Colonic mucosa (tissue), 4 donors: ENCODE results near the gene RAP1GAP2. TPM values are rescaled to one million over a fixed set of nuclear protein-coding genes. Genes with fewer than 3 reads are reported as not detected.
"Not testable (repeated sequence)": the region's sequence is repeated elsewhere in the genome, so short reads cannot be mapped to it uniquely, and the experiment has no call there.

Experiments used
- DNase-seq: peaks from one replicate; pipeline ENCODE4 v3.0.0-alpha.2; 2020
- H3K27ac ChIP-seq: fragments of 200-600 bp; one replicate; pipeline ENCODE4 v1.8.0; 2021
- H3K27me3 ChIP-seq: fragments of 200-600 bp; one replicate; pipeline ENCODE4 v1.8.0; 2021
- H3K36me3 ChIP-seq: fragments of 200-600 bp; one replicate; pipeline ENCODE4 v1.8.0; 2021
- H3K4me1 ChIP-seq: fragments of 200-600 bp; one replicate; pipeline ENCODE4 v1.8.0; 2021; ENCODE audit warnings: mild to moderate bottlenecking
- H3K4me3 ChIP-seq: fragments of 200-600 bp; one replicate; pipeline ENCODE4 v1.8.0; 2021
- H3K9ac ChIP-seq, 2 donors: one replicate each; pipeline ENCODE4 v1.7.0; 2013; ENCODE audit warnings: control low read depth in 2 of 2, low read depth in 2 of 2, low read length in 2 of 2
- H3K9me3 ChIP-seq: fragments of 200-600 bp; one replicate; pipeline ENCODE4 v1.8.0; 2021
- intact Hi-C: fragments of 100-400 bp; cut with DNase I; formaldehyde crosslinking; loops from one replicate; pipeline ENCODE4 v1.14.1; 2022
- total RNA-seq, 2 donors: library from RNA; stranded (reverse); fragmentation: NEBNext Ultra II Directional in 1 of 2; extraction: Animal tissue kit (Norgen Biotek cat#: 25700) in 1 of 2; gene quantifications; one replicate each; pipeline ENCODE4 v1.2.1, GENCODE V29; 2021
- TF ChIP-seq, protein P1 (sequence below): fragments of 200-600 bp; IDR thresholded peaks from one replicate; pipeline ENCODE4 v1.8.0; 2022; ENCODE audit warnings: antibody characterized with exemption, mild to moderate bottlenecking
- donor health status: healthy.
- donor health status: DM: no; HTN: no; CAD: no.
- donor health status: DM: no; HTN: no; CAD: no.

RAP1GAP2 gene
- total RNA-seq, 2 donors from 2014 or later = 45.2 to 45.4 TPM

DNA sequence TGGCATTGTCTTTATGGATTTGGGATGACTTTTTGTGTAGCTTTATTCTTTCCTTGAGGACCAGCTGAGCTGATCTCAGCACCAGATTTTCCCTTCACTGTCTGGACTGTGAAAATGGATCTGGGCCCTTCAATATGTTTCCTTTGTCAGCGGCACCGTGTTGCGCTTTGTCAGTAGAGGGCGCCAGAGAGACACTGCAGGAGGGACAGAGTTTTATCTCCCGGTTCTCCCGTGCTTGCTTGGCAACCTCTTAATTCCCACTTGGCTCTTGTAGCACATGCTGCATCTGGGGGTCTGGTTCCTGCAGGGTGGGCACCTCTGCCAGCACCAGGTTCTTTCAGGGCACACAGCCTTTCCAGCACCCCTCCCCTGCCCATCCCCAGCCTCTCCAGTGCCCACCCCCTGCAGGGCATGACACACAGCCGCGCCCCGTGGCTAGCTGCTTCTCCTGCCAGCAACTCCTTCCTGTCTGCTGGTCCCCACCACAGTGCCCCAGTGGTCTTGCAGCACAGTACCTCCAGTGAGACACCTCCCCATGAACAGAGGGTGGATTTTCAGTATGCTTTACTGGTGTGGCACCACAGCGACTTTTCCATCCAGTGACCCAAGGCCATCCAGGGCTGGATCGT, 247.6 kb downstream of the RAP1GAP2 start:
- TF ChIP-seq, protein P1, sequence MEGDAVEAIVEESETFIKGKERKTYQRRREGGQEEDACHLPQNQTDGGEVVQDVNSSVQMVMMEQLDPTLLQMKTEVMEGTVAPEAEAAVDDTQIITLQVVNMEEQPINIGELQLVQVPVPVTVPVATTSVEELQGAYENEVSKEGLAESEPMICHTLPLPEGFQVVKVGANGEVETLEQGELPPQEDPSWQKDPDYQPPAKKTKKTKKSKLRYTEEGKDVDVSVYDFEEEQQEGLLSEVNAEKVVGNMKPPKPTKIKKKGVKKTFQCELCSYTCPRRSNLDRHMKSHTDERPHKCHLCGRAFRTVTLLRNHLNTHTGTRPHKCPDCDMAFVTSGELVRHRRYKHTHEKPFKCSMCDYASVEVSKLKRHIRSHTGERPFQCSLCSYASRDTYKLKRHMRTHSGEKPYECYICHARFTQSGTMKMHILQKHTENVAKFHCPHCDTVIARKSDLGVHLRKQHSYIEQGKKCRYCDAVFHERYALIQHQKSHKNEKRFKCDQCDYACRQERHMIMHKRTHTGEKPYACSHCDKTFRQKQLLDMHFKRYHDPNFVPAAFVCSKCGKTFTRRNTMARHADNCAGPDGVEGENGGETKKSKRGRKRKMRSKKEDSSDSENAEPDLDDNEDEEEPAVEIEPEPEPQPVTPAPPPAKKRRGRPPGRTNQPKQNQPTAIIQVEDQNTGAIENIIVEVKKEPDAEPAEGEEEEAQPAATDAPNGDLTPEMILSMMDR = no peak
- intact Hi-C loops = loop anchor here (10.0 kb wide), 1 partner anchor 291 kb away; no protein-coding TSS in a partner anchor
- DNase-seq = peak; percentile 51
- H3K4me1 ChIP-seq = no peaks in the 10 kb centered on the region
- no peaks in the 10 kb centered on the region for H3K27me3 ChIP-seq
- H3K27ac ChIP-seq = no peak overlapping the region
- no peak overlapping the region for H3K9ac ChIP-seq
- no peak overlapping the region for H3K4me3 ChIP-seq
- H3K36me3 ChIP-seq = no peaks in the 10 kb centered on the region
- H3K9me3 ChIP-seq = no peaks in the 10 kb centered on the region

DNA sequence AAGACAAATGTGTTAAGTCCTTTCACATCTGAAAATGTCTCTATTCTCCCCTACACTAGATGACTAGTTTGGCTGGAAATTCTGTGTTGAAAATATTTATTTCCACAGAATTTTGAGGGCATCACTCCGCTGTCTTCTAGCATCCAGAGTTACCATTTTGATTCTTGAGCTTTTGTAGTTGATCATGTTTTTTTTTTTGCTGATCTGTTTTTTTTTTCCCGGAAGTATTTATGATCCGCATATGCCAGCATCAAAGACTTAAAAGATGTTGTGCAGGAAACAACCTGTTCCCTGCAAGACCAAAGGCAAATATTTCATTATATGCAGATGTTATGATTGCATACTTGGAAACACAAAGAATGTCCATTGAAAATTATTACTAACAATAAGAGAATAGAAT, 250.5 kb downstream of the RAP1GAP2 start:
- Histone ChIP-seq H3K27ac (no peak overlapping the region), H3K9me3 (no peaks in the 10 kb centered on the region), H3K36me3 (no peaks in the 10 kb centered on the region), H3K4me3 (no peak overlapping the region), H3K4me1 (no peaks in the 10 kb centered on the region), H3K9ac (no peak overlapping the region), H3K27me3 (no peaks in the 10 kb centered on the region)
- DNase-seq = no peak
- intact Hi-C loops = loop anchor here (5.0 to 10.0 kb wide), 2 partner anchors 288 to 601 kb away; no protein-coding TSS in a partner anchor
- TF ChIP-seq, protein P1 = no peak

DNA sequence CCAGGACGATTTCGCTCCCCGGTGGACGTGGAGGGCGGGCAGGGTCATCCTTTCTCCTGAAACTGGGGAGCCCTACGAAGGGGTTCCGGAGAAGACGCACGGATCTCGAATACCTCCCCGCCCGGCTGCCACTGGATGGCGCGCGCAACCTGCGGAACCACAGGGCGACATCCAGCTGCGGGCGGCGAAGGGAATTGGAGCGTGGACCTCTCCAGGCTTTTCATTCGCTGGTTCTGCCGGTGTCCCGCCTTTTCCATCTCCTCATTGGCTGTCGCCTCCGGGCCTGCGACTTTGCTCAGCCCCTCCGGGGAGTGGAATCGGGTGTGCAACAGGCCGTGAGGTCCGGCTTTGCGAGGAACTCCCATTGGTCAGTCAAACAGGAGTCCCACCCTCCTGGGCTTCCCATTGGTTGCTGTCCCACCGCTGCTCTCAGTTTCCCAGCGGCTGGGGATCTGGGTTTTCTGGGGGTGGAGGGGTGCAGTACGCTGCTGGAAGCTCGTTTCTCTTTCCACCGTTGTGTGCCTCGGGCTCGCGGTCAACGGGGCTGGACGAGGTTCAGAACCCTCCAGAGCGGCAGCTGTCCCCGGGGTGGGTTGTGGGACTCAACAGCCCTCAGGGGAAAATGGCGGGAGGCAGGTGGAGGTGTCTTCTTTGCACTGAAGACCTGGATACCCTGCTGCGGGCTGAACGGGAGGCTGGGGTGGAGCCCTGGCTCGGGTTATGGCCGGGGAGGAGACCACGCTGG, 252.7 kb downstream of the RAP1GAP2 start:
- intact Hi-C loops = loop anchor here (5.0 to 10.0 kb wide), 2 partner anchors 286 to 598 kb away; no protein-coding TSS in a partner anchor
- Histone ChIP-seq H3K9me3 (no peaks in the 10 kb centered on the region), H3K4me3 (peak overlapping the region; percentile 48), H3K4me1 (no peaks in the 10 kb centered on the region), H3K27me3 (no peaks in the 10 kb centered on the region), H3K36me3 (no peaks in the 10 kb centered on the region), H3K27ac (peak overlapping the region; percentile 4), H3K9ac (peak overlapping the region; percentile 49 to 63)
- DNase-seq = peak; percentile 97
- TF ChIP-seq, protein P1 = peak; percentile 71

DNA sequence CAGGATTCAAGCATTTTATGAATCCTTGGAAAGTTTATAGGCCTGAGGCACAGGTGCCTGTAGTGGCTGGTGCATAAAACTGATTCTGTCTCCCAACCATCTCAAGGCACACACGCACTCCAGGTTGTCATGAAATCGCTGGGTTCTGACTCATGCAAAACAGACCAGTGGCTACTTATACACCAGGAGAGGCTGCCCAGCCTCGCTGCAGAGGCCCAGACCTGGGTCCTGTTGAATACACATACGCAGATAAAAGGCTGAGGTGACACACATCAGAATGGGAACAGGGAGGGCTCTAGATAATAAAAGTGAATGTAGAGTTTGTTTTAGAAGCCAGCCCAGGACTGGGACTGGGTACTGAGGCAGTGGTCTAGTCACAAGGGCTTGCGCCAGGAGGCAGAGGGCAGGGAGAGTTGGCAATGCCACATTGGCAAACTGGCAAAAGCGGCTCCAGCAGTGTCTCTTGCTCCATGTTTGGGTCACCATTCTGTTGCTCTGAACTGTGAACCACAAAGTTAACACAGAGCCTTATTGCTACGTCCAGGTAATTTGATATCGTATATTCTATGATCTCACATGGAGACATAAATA, 253.6 kb downstream of the RAP1GAP2 start:
- DNase-seq = no peak
- Histone ChIP-seq H3K27ac (no peak overlapping the region), H3K4me3 (peak overlapping the region; percentile 48), H3K9ac (peak overlapping the region in 1 of 2 donors; percentile 63), H3K9me3 (no peaks in the 10 kb centered on the region), H3K36me3 (no peaks in the 10 kb centered on the region), H3K4me1 (no peaks in the 10 kb centered on the region), H3K27me3 (no peaks in the 10 kb centered on the region)
- TF ChIP-seq, protein P1 = no peak
- intact Hi-C loops = loop anchor here (5.0 to 10.0 kb wide), 2 partner anchors 285 to 598 kb away; no protein-coding TSS in a partner anchor

DNA sequence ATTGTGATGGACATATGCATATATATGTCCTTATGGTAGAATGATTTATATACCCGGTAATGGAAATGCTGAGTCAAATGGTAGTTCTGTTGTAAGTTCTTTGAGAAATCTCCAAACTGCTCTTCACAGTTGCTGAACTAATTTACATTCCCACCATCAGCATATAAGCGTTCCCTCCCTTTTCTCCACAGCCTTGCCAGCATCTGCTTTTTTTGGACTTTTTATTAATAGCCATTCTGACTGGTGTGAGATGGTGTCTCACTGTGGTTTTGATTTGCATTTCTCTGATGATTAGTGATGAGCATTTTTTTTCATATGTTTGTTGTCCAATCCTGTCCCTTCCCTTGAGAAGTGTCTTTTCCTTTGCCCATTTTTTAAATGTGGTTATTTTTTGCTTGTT, 258.6 kb downstream of the RAP1GAP2 start:
- H3K36me3 ChIP-seq, H3K27me3 ChIP-seq, DNase-seq, H3K4me1 ChIP-seq, H3K27ac ChIP-seq, H3K4me3 ChIP-seq, intact Hi-C loops, H3K9me3 ChIP-seq, H3K9ac ChIP-seq: not testable (repeated sequence)

DNA sequence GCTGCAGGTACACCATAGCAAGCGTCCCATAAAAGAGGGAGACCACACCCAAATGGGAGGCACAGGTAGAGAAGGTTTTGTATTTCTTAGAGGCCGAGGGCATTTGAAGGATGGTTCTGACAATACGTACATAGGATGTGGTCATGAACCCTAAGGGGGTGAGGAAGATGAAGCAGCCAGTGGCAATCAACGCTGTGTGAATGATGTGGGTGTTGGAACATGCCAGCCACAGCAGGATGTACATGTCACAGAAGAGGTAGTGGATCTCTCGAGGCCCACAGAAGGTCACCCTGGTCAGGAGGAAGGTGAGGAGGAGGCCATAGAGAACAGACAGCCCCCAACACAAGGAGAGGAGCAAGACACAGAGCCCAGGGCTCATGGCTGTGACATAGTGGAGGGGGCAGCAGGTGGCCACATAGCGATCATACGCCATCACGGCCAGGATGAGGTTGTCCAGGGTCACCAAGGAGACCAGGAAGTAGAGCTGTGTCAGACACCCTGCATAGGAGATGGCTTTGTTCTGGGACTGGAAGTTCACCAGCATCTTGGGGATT, 266.7 kb downstream of the RAP1GAP2 start:
- H3K4me3 ChIP-seq, H3K4me1 ChIP-seq, H3K36me3 ChIP-seq, H3K27ac ChIP-seq, H3K27me3 ChIP-seq, intact Hi-C loops, DNase-seq, H3K9me3 ChIP-seq, H3K9ac ChIP-seq: not testable (repeated sequence)

DNA sequence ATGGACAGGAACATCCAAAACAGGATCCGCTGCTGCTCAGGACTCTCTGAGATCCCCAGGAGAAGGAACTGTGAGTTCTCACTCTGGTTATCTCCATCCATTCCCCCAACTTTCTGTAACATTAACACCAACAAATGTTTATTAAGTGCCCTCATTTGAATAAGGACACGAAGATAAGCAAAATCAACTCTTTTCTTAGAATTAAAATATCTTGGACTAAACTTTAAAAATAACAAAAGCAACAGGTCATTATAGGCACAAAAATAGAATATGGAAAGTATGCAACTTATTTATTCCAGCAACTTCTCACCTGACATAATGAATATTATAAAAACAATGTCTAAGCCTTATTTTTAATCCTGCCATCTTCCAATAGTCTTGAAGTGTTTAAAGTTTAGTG, 267.3 kb downstream of the RAP1GAP2 start, which contains the start of gene OR1D5:
TSS of gene OR1D5 (minus strand) at position 101 of the 400 bp plus-strand sequence. CDS start at position 101, 0 bp downstream.
- intact Hi-C loops, H3K27ac ChIP-seq, H3K4me1 ChIP-seq, H3K4me3 ChIP-seq, H3K9ac ChIP-seq, H3K27me3 ChIP-seq, DNase-seq, H3K9me3 ChIP-seq, H3K36me3 ChIP-seq: not testable (repeated sequence)

DNA sequence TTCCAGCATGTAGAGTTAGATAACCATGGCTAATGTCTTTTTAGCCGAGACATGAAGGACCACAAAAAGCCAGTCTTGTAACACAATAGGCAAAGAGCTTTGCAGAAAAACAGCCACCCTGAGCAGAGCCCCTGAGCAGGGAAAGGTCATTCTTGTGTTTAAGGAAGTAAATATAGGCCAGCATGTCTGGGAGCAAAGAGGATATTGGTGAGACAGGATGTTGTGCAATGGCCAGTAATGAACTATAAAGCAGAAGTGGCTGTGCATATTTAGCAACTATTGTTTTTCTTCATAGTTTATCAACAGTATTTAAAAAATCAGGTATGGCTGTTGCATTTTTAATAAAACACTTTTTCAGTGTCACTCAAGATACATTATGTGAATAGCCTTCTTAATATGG, 269.0 kb downstream of the RAP1GAP2 start:
- H3K4me1 ChIP-seq, intact Hi-C loops, H3K4me3 ChIP-seq, H3K27me3 ChIP-seq, H3K36me3 ChIP-seq, H3K9ac ChIP-seq, H3K27ac ChIP-seq, H3K9me3 ChIP-seq, DNase-seq: not testable (repeated sequence)

DNA sequence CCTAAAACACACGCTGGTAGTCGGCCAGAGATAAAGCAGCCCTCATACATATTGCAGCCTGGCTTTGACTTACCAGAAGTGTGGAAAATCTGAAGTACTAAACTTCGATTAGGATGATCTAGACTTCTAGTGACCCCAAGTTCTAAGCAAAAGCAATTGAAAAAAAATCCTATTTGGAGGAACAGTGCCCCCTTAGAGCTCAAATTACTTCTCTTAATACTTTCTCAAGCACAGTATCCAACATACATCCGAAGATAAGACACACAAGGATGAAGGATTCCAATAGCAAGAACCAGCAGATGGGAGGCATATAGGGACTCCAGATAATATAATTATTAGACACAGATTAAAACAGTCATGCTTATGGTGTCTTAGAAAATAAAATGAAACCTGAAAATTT, 277.6 kb downstream of the RAP1GAP2 start:
- H3K4me3 ChIP-seq, H3K9me3 ChIP-seq, H3K9ac ChIP-seq, H3K36me3 ChIP-seq, DNase-seq, H3K4me1 ChIP-seq, intact Hi-C loops, H3K27ac ChIP-seq, H3K27me3 ChIP-seq: not testable (repeated sequence)
